K562 (cell line): ENCODE measurements around the gene TCOF1. TPM values are rescaled to one million over a fixed set of nuclear protein-coding genes. Genes with fewer than 3 reads are reported as not detected.

ENCODE experiments used
- polyA plus RNA-seq, 8 experiments: library from polyadenylated mRNA; depleted of rRNA in 4 of 8; stranded (reverse) in 5 of 8; unstranded in 3 of 8; fragments of >200 nt; fragmentation: Nextera tagmentation in 2 of 8; fragmentation: Illumina TruSeq in 1 of 8; extraction: Ambion mirVana in 2 of 8; extraction: Trizol in 1 of 8; gene quantifications; 2 replicates each; pipeline versions ENCODE4 v1.2.1 to v1.2.3, GENCODE V29; 2011 to 2014; ENCODE audit warnings: inconsistent platforms in 1 of 8, missing spikeins in 1 of 8
- total RNA-seq, 7 experiments: library from RNA; depleted of rRNA in 6 of 7; stranded (reverse); fragments of >200 nt in 6 of 7; fragmentation: Illumina TruSeq in 2 of 7; extraction: Trizol in 2 of 7; gene quantifications; 2 replicates each; pipeline versions ENCODE4 v1.2.1 to v1.2.3, GENCODE V29; 2011 to 2021; ENCODE audit warnings: low replicate concordance in 1 of 7

TCOF1 gene
- total and polyA plus RNA-seq, 9 of the 15 experiments (the other 6 are each of a cell fraction or from before 2014, with no cell fraction given), result 9.8 to 134 (median 61.7) TPM

Other genes starting within 250 kb of the TCOF1 start
Only the 7 nearest of the 8 such genes appear.
- not detected in 2 replicates for gene CDX1, start 190.9 kb upstream of the TCOF1 start, total RNA-seq (2014; rRNA removed)
- gene CDX1, start 190.9 kb upstream of the TCOF1 start, total RNA-seq (2014; rRNA removed; fragmentation: Illumina TruSeq; extraction: Trizol), result not detected in 2 replicates
- gene CDX1, start 190.9 kb upstream of the TCOF1 start, total RNA-seq (2015; rRNA removed; fragmentation: Illumina TruSeq; extraction: Trizol), result not detected in 2 replicates
- gene CDX1, start 190.9 kb upstream of the TCOF1 start, total RNA-seq (2021), result 0.16 TPM in 1 of 2 replicates, not detected in the other
- gene CDX1, start 190.9 kb upstream of the TCOF1 start, polyA plus RNA-seq (2011; rRNA removed), result 0.06 TPM in 1 of 2 replicates, not detected in the other
- gene CDX1, start 190.9 kb upstream of the TCOF1 start, polyA plus RNA-seq (2014; fragmentation: Illumina TruSeq; extraction: Trizol), result not detected in 2 replicates
- gene CDX1, start 190.9 kb upstream of the TCOF1 start, polyA plus RNA-seq (2014; fragmentation: Nextera tagmentation; extraction: Ambion mirVana), result not detected
- not detected in 2 replicates for gene CDX1, start 190.9 kb upstream of the TCOF1 start, polyA plus RNA-seq (2014; rRNA removed)
- not detected in 2 replicates for gene SLC6A7, start 167.6 kb upstream of the TCOF1 start, total RNA-seq (2014; rRNA removed)
- gene SLC6A7, start 167.6 kb upstream of the TCOF1 start, total RNA-seq (2014; rRNA removed; fragmentation: Illumina TruSeq; extraction: Trizol), result not detected in 2 replicates
- gene SLC6A7, start 167.6 kb upstream of the TCOF1 start, total RNA-seq (2015; rRNA removed; fragmentation: Illumina TruSeq; extraction: Trizol), result not detected in 2 replicates
- gene SLC6A7, start 167.6 kb upstream of the TCOF1 start, total RNA-seq (2021), result not detected in 2 replicates
- gene SLC6A7, start 167.6 kb upstream of the TCOF1 start, polyA plus RNA-seq (2011; rRNA removed), result not detected in 2 replicates
- gene SLC6A7, start 167.6 kb upstream of the TCOF1 start, polyA plus RNA-seq (2014; fragmentation: Illumina TruSeq; extraction: Trizol), result not detected in 2 replicates
- gene SLC6A7, start 167.6 kb upstream of the TCOF1 start, polyA plus RNA-seq (2014; fragmentation: Nextera tagmentation; extraction: Ambion mirVana), result not detected
- not detected in 2 replicates for gene SLC6A7, start 167.6 kb upstream of the TCOF1 start, polyA plus RNA-seq (2014; rRNA removed)
- gene CAMK2A, start 67.9 kb upstream of the TCOF1 start, total RNA-seq (2014; rRNA removed), result 0.18 TPM in 1 of 2 replicates, not detected in the other
- not detected in 2 replicates for gene CAMK2A, start 67.9 kb upstream of the TCOF1 start, total RNA-seq (2014; rRNA removed; fragmentation: Illumina TruSeq; extraction: Trizol)
- 0.04 TPM in 2 replicates for gene CAMK2A, start 67.9 kb upstream of the TCOF1 start, total RNA-seq (2015; rRNA removed; fragmentation: Illumina TruSeq; extraction: Trizol)
- gene CAMK2A, start 67.9 kb upstream of the TCOF1 start, total RNA-seq (2021), result 0.13 TPM in 1 of 2 replicates, not detected in the other
- gene CAMK2A, start 67.9 kb upstream of the TCOF1 start, polyA plus RNA-seq (2011; rRNA removed), result not detected in 2 replicates
- gene CAMK2A, start 67.9 kb upstream of the TCOF1 start, polyA plus RNA-seq (2014; fragmentation: Illumina TruSeq; extraction: Trizol), result 0.10 TPM in 1 of 2 replicates, not detected in the other
- not detected for gene CAMK2A, start 67.9 kb upstream of the TCOF1 start, polyA plus RNA-seq (2014; fragmentation: Nextera tagmentation; extraction: Ambion mirVana)
- 0.01 and 0.28 TPM in 2 replicates for gene CAMK2A, start 67.9 kb upstream of the TCOF1 start, polyA plus RNA-seq (2014; rRNA removed)
- 0.12 TPM in 1 of 2 replicates, not detected in the other for gene ARSI, start 54.8 kb upstream of the TCOF1 start, total RNA-seq (2014; rRNA removed)
- gene ARSI, start 54.8 kb upstream of the TCOF1 start, total RNA-seq (2014; rRNA removed; fragmentation: Illumina TruSeq; extraction: Trizol), result not detected in 2 replicates
- gene ARSI, start 54.8 kb upstream of the TCOF1 start, total RNA-seq (2015; rRNA removed; fragmentation: Illumina TruSeq; extraction: Trizol), result not detected in 2 replicates
- 0.04 TPM in 2 replicates for gene ARSI, start 54.8 kb upstream of the TCOF1 start, total RNA-seq (2021)
- 0.07 TPM in 1 of 2 replicates, not detected in the other for gene ARSI, start 54.8 kb upstream of the TCOF1 start, polyA plus RNA-seq (2011; rRNA removed)
- gene ARSI, start 54.8 kb upstream of the TCOF1 start, polyA plus RNA-seq (2014; fragmentation: Illumina TruSeq; extraction: Trizol), result not detected in 2 replicates
- gene ARSI, start 54.8 kb upstream of the TCOF1 start, polyA plus RNA-seq (2014; fragmentation: Nextera tagmentation; extraction: Ambion mirVana), result not detected
- not detected in 2 replicates for gene ARSI, start 54.8 kb upstream of the TCOF1 start, polyA plus RNA-seq (2014; rRNA removed)
- gene CD74, start 55.2 kb downstream of the TCOF1 start, total RNA-seq (2014; rRNA removed), result 1.00 and 1.1 TPM in 2 replicates
- gene CD74, start 55.2 kb downstream of the TCOF1 start, total RNA-seq (2014; rRNA removed; fragmentation: Illumina TruSeq; extraction: Trizol), result 0.18 TPM in 1 of 2 replicates, not detected in the other
- gene CD74, start 55.2 kb downstream of the TCOF1 start, total RNA-seq (2015; rRNA removed; fragmentation: Illumina TruSeq; extraction: Trizol), result 0.65 and 0.87 TPM in 2 replicates
- 4.8 and 6.0 TPM in 2 replicates for gene CD74, start 55.2 kb downstream of the TCOF1 start, total RNA-seq (2021)
- 0.07 and 0.22 TPM in 2 replicates for gene CD74, start 55.2 kb downstream of the TCOF1 start, polyA plus RNA-seq (2011; rRNA removed)
- 0.40 and 1.1 TPM in 2 replicates for gene CD74, start 55.2 kb downstream of the TCOF1 start, polyA plus RNA-seq (2014; fragmentation: Illumina TruSeq; extraction: Trizol)
- gene CD74, start 55.2 kb downstream of the TCOF1 start, polyA plus RNA-seq (2014; fragmentation: Nextera tagmentation; extraction: Ambion mirVana), result under 1 TPM; 0.21 to 0.24 TPM
- 0.32 and 1.9 TPM in 2 replicates for gene CD74, start 55.2 kb downstream of the TCOF1 start, polyA plus RNA-seq (2014; rRNA removed)
- gene RPS14, start 92.0 kb downstream of the TCOF1 start, total RNA-seq (2014; rRNA removed), result 3,004 and 3,238 TPM in 2 replicates
- 3,003 and 3,017 TPM in 2 replicates for gene RPS14, start 92.0 kb downstream of the TCOF1 start, total RNA-seq (2014; rRNA removed; fragmentation: Illumina TruSeq; extraction: Trizol)
- gene RPS14, start 92.0 kb downstream of the TCOF1 start, total RNA-seq (2015; rRNA removed; fragmentation: Illumina TruSeq; extraction: Trizol), result 2,679 and 2,873 TPM in 2 replicates
- 3,285 and 3,523 TPM in 2 replicates for gene RPS14, start 92.0 kb downstream of the TCOF1 start, total RNA-seq (2021)
- 5,983 and 6,751 TPM in 2 replicates for gene RPS14, start 92.0 kb downstream of the TCOF1 start, polyA plus RNA-seq (2011; rRNA removed)
- gene RPS14, start 92.0 kb downstream of the TCOF1 start, polyA plus RNA-seq (2014; fragmentation: Illumina TruSeq; extraction: Trizol), result 3,907 and 4,185 TPM in 2 replicates
- gene RPS14, start 92.0 kb downstream of the TCOF1 start, polyA plus RNA-seq (2014; fragmentation: Nextera tagmentation; extraction: Ambion mirVana), result 1,000 to 10,000 TPM; 1,824 to 2,512 TPM
- gene RPS14, start 92.0 kb downstream of the TCOF1 start, polyA plus RNA-seq (2014; rRNA removed), result 4,384 and 5,321 TPM in 2 replicates
- gene NDST1, start 150.4 kb downstream of the TCOF1 start, total RNA-seq (2014; rRNA removed), result 14.0 and 15.3 TPM in 2 replicates
- gene NDST1, start 150.4 kb downstream of the TCOF1 start, total RNA-seq (2014; rRNA removed; fragmentation: Illumina TruSeq; extraction: Trizol), result 7.4 and 8.7 TPM in 2 replicates
- gene NDST1, start 150.4 kb downstream of the TCOF1 start, total RNA-seq (2015; rRNA removed; fragmentation: Illumina TruSeq; extraction: Trizol), result 9.9 and 11.5 TPM in 2 replicates
- gene NDST1, start 150.4 kb downstream of the TCOF1 start, total RNA-seq (2021), result 43.2 and 47.9 TPM in 2 replicates
- gene NDST1, start 150.4 kb downstream of the TCOF1 start, polyA plus RNA-seq (2011; rRNA removed), result 9.7 and 17.1 TPM in 2 replicates
- gene NDST1, start 150.4 kb downstream of the TCOF1 start, polyA plus RNA-seq (2014; fragmentation: Illumina TruSeq; extraction: Trizol), result 18.4 and 19.9 TPM in 2 replicates
- under 1 TPM; 0.38 to 0.39 TPM for gene NDST1, start 150.4 kb downstream of the TCOF1 start, polyA plus RNA-seq (2014; fragmentation: Nextera tagmentation; extraction: Ambion mirVana)
- gene NDST1, start 150.4 kb downstream of the TCOF1 start, polyA plus RNA-seq (2014; rRNA removed), result 12.0 and 14.1 TPM in 2 replicates